ENCODE results near the gene RABGEF1. TPM values are rescaled to one million over a fixed set of nuclear protein-coding genes. Genes with fewer than 3 reads are reported as not detected.
A peak's percentile ranks its signal among the peaks of the same experiment; 100 is the strongest.
"Not testable (repeated sequence)": the region's sequence is repeated elsewhere in the genome, so short reads cannot be mapped to it uniquely, and the experiment has no call there.

The RABGEF1 gene
- total and polyA plus RNA-seq, 11 donors, result 5.7 to 21.2 (median 19.0) TPM

GRCh38 chr7:66757939-66758338 lies 17.4 kb downstream of the RABGEF1 start:
- Histone ChIP-seq H3K27me3 (no peaks in the 10 kb centered on the region), H3K36me3 (no peaks in the 10 kb centered on the region), H3K4me1 (peaks cover 0 to 18% (median 4%) of the 10 kb centered on the region in 12 donors), H3K4me3 (no peak overlapping the region), H3K9me3 (no peaks in the 10 kb centered on the region), H3K27ac (peak overlapping the region in 1 of 12 donors; percentile 42)
- ATAC-seq, result no peak
- TF ChIP-seq CTCF (IDR thresholded peaks at IDR 0.05) (no peak), POLR2A (IDR thresholded peaks at IDR 0.05) (no peak)
- intact Hi-C loops (cut with DNase I), result no loop called here
- WGBS, 4 donors, result 63 to 80% (median 76%) methylated on average over 6 of the region's 6 CpGs
- no peak for DNase-seq

- Histone ChIP-seq H3K27me3 (no peaks in the 10 kb centered on the region), H3K4me3 (no peak overlapping the region), H3K27ac (peak overlapping the region in 1 of 12 donors; percentile 42), H3K9me3 (peaks cover 0 to 7% (median 0%) of the 10 kb centered on the region in 12 donors), H3K4me1 (peaks cover 0 to 20% (median 4%) of the 10 kb centered on the region in 12 donors), H3K36me3 (no peaks in the 10 kb centered on the region)
- ATAC-seq, result peak; percentile 49 to 90 (median 60)
- intact Hi-C loops (cut with DNase I), result no loop called here
- TF ChIP-seq POLR2A (IDR thresholded peaks at IDR 0.05) (no peak), CTCF (IDR thresholded peaks at IDR 0.05) (no peak)
- 78 to 87% (median 85%) methylated on average over 9 of the region's 9 CpGs for WGBS, 4 donors
- DNase-seq, result no peak
Measured at GRCh38 chr7:66758950-66759628, 18.6 kb downstream of the RABGEF1 start.

- H3K4me3 ChIP-seq; ATAC-seq; intact Hi-C loops (cut with DNase I); H3K27me3 ChIP-seq; H3K36me3 ChIP-seq; DNase-seq; H3K9me3 ChIP-seq; H3K27ac ChIP-seq: not testable (repeated sequence)
- WGBS, 4 donors, result 50 to 77% (median 69%) methylated on average over 3 of the region's 3 CpGs
- H3K4me1 ChIP-seq, result peaks cover 0 to 29% (median 6%) of the 10 kb centered on the region in 12 donors
Measured at GRCh38 chr7:66763183-66763582, 22.6 kb downstream of the RABGEF1 start.

- ATAC-seq; intact Hi-C loops (cut with DNase I); H3K36me3 ChIP-seq; DNase-seq; H3K27me3 ChIP-seq; H3K9me3 ChIP-seq; H3K4me3 ChIP-seq; H3K27ac ChIP-seq: not testable (repeated sequence)
- 88 to 92% (median 89%) methylated on average over 3 of the region's 3 CpGs for WGBS, 4 donors
- peaks cover 0 to 22% (median 4%) of the 10 kb centered on the region in 12 donors for H3K4me1 ChIP-seq
Measured at GRCh38 chr7:66763633-66764355, 23.3 kb downstream of the RABGEF1 start.

GRCh38 chr7:66764905-66765304 lies 24.4 kb downstream of the RABGEF1 start:
- H3K36me3 ChIP-seq; ATAC-seq; intact Hi-C loops (cut with DNase I); H3K27ac ChIP-seq; H3K4me3 ChIP-seq; H3K9me3 ChIP-seq; H3K27me3 ChIP-seq; DNase-seq: not testable (repeated sequence)
- 73 to 80% methylated on average over 1 of the region's 1 CpG; no CpG with 5 or more reads in 2 of the 4 donors for WGBS, 4 donors
- peaks cover 0 to 27% (median 8%) of the 10 kb centered on the region in 12 donors for H3K4me1 ChIP-seq

- H3K9me3 ChIP-seq; H3K4me3 ChIP-seq; H3K27me3 ChIP-seq; intact Hi-C loops (cut with DNase I); H3K36me3 ChIP-seq; DNase-seq; H3K27ac ChIP-seq: not testable (repeated sequence)
- ATAC-seq, result peak in 1 of 4 donors; percentile 48
- WGBS, 4 donors, result 35 to 68% (median 51%) methylated on average over 5 to 6 of the region's 6 CpGs
- H3K4me1 ChIP-seq, result peaks cover 0 to 30% (median 10%) of the 10 kb centered on the region in 12 donors
Measured at GRCh38 chr7:66765322-66766025, 24.9 kb downstream of the RABGEF1 start.
